HepG2 (cell line): ENCODE data around the gene PPEF2. TPM values are rescaled to one million over a fixed set of nuclear protein-coding genes. Genes with fewer than 3 reads are reported as not detected.

Experiments
- ATAC-seq: fragments of 200-7000 bp; cut with Tn5 transposase; 3 replicates; pipeline ENCODE4 v1.9.1; 2020; ENCODE audit warnings: mild to moderate bottlenecking, moderate library complexity
- BruUV-seq: library from RNA; stranded (reverse); fragments of 400-500 nt; replicated peaks from 2 replicates; lab custom pipeline; 2021; lab: Mats Ljungman, UMichigan
- CTCF ChIA-PET: fragments of 300-600 bp; formaldehyde crosslinking; extraction: SDS; loops from one replicate; lab custom pipeline; 2021; ENCODE audit warnings: low total read pairs, inconsistent platforms, low intra/inter-chr PET ratio; lab: Yijun Ruan, JAX
- POLR2A ChIA-PET: fragments of 350-600 bp; sonication (Branson Sonifier 250); formaldehyde crosslinking; loops from one replicate; lab custom pipeline; 2020; ENCODE audit warnings: antibody characterized with exemption, inconsistent platforms; lab: Yijun Ruan, JAX
- DNase-seq: peaks from one replicate; pipeline ENCODE4 v3.0.0-alpha.2; 2015; ENCODE audit warnings: low spot score
- FAIRE-seq: peaks from 3 replicates; lab custom pipeline; 2011; peaks lifted over from hg19 to GRCh38; lab: Jason Lieb, UNC
- H2AFZ ChIP-seq: one replicate; pipeline ENCODE4 v1.6.1; 2011; ENCODE audit warnings: low read length, inconsistent platforms
- H3K27ac ChIP-seq: fragments of 300-600 bp; 3 replicates; pipeline ENCODE4 v1.8.0; 2011; ENCODE audit warnings: mixed run types, mild to moderate bottlenecking, mixed read lengths, low read length, inconsistent platforms; ENCODE audit not compliant: insufficient read depth; ENCODE audit errors: extremely low read length
- H3K27me3 ChIP-seq, 2 experiments: fragments of 200-600 bp in 1 of 2; 2 replicates in 1 of 2; 3 replicates in 1 of 2; pipeline versions ENCODE4 v1.6.0 to v1.8.0; 2011; ENCODE audit warnings: low read length in 2 of 2, mild to moderate bottlenecking in 2 of 2, moderate library complexity in 2 of 2, inconsistent platforms in 1 of 2; ENCODE audit not compliant: insufficient read depth in 2 of 2, control insufficient read depth in 1 of 2
- H3K36me3 ChIP-seq, 2 experiments: fragments of 200-600 bp in 1 of 2; replicated peaks in 1 of 2; 2 replicates in 1 of 2; 3 replicates in 1 of 2; pipeline versions ENCODE4 v1.5.1 to v1.8.0; 2011; ENCODE audit warnings: low read length in 2 of 2, inconsistent platforms in 1 of 2; ENCODE audit not compliant: insufficient read depth in 2 of 2, control insufficient read depth in 1 of 2
- H3K4me1 ChIP-seq: 2 replicates; pipeline ENCODE4 v1.5.1; 2012; ENCODE audit warnings: low read length, inconsistent platforms; ENCODE audit not compliant: insufficient read depth
- H3K4me2 ChIP-seq: 2 replicates; pipeline ENCODE4 v1.6.0; 2011; ENCODE audit warnings: low read depth, low read length, inconsistent platforms
- H3K4me3 ChIP-seq, 3 experiments: fragments of 200-600 bp in 1 of 3; sonication (generic), shearing (Covaris generic) in 1 of 3; replicated peaks in 1 of 3; 2 replicates each; pipeline ENCODE4 v1.5.1; 2011 to 2016; ENCODE audit warnings: low read length in 3 of 3, inconsistent platforms in 2 of 3, low read depth in 2 of 3, mild to moderate bottlenecking in 2 of 3, control low read depth in 1 of 3, mixed read lengths in 1 of 3; ENCODE audit not compliant: insufficient read depth in 1 of 3
- H3K79me2 ChIP-seq: one replicate; pipeline ENCODE4 v1.6.1; 2011; ENCODE audit warnings: low read length, inconsistent platforms; ENCODE audit not compliant: insufficient read depth
- H3K9ac ChIP-seq: 2 replicates; pipeline ENCODE4 v1.6.0; 2011; ENCODE audit warnings: mild to moderate bottlenecking, low read depth, low read length, inconsistent platforms; ENCODE audit not compliant: insufficient read depth
- H3K9me3 ChIP-seq: 2 replicates; pipeline ENCODE4 v1.5.1; 2012; ENCODE audit warnings: mild to moderate bottlenecking, low read length
- H4K20me1 ChIP-seq: 2 replicates; pipeline ENCODE4 v1.6.0; 2011; ENCODE audit warnings: inconsistent platforms, mild to moderate bottlenecking, low read length, moderate library complexity; ENCODE audit not compliant: insufficient read depth
- CHCHD3 ChIP-seq: sonication (generic); formaldehyde crosslinking; IDR thresholded peaks from 2 replicates; pipeline ENCODE4 v1.8.0; 2022; ENCODE audit warnings: mild to moderate bottlenecking, missing genetic modification reagents, moderate library complexity
- GPN1 ChIP-seq: sonication (generic); formaldehyde crosslinking; IDR thresholded peaks from 2 replicates; pipeline ENCODE4 v1.5.1; 2020; ENCODE audit warnings: missing genetic modification reagents, borderline replicate concordance
- PCBP1 ChIP-seq: fragments of 200-400 bp; formaldehyde crosslinking; IDR thresholded peaks from 2 replicates; pipeline ENCODE4 v1.6.1; 2017; ENCODE audit warnings: mild to moderate bottlenecking, low read depth, low read length, borderline replicate concordance
- ZBTB21 ChIP-seq: sonication (generic); formaldehyde crosslinking; IDR thresholded peaks from 2 replicates; pipeline ENCODE4 v1.4.0; 2020; ENCODE audit warnings: missing genetic modification reagents
- ZFP36L1 ChIP-seq: sonication (generic); formaldehyde crosslinking; IDR thresholded peaks from 2 replicates; pipeline ENCODE4 v1.8.0; 2022; ENCODE audit warnings: mild to moderate bottlenecking, missing genetic modification reagents, moderate library complexity
- ZKSCAN8 ChIP-seq: IDR thresholded peaks from 2 replicates; pipeline ENCODE4 v1.6.1; 2016; ENCODE audit warnings: borderline replicate concordance, missing genetic modification reagents, missing compliant biosample characterization
- ZNF720 ChIP-seq: sonication (generic); formaldehyde crosslinking; IDR thresholded peaks from 2 replicates; pipeline ENCODE4 v1.4.0; 2020; ENCODE audit warnings: missing genetic modification reagents
- ZNF772 ChIP-seq: sonication (generic); formaldehyde crosslinking; IDR thresholded peaks from 2 replicates; pipeline ENCODE4 v1.5.0; 2020; ENCODE audit warnings: mild to moderate bottlenecking, missing genetic modification reagents
- WGBS: methylation state at CpG from one replicate; pipeline ENCODE4 v1.1.6; 2017; ENCODE audit warnings: low lambda C conversion rate; 5-methylcytosine and 5-hydroxymethylcytosine counted together
- in situ Hi-C: cut with HindIII; loops from 2 replicates; pipeline ENCODE4 v1.10.0; 2017; ENCODE audit warnings: low pct_unique_long_range_greater_than_20kb; ENCODE audit not compliant: extremely low pct_ligation_motif_present
- intact Hi-C: fragments of 100-400 bp; cut with micrococcal nuclease; formaldehyde crosslinking; loops from one replicate; pipeline ENCODE4 v1.10.0; 2022; ENCODE audit not compliant: unreplicated experiment
- polyA plus RNA-seq, 8 experiments: library from polyadenylated mRNA; depleted of rRNA in 3 of 8; stranded (reverse) in 7 of 8; unstranded in 1 of 8; fragments of >200 nt; fragmentation: Illumina TruSeq in 4 of 8; extraction: Trizol in 4 of 8; gene quantifications; 2 replicates each; pipeline versions ENCODE4 v1.2.1 to v1.2.3, GENCODE V29; 2011 to 2016; ENCODE audit warnings: low read depth in 4 of 8, missing spikeins in 1 of 8, mixed read lengths in 1 of 8; ENCODE audit not compliant: insufficient read depth in 1 of 8
- total RNA-seq, 5 experiments: library from RNA; depleted of rRNA; stranded (reverse); fragments of >200 nt; fragmentation: Illumina TruSeq; extraction: Trizol; gene quantifications; 2 replicates each; pipeline ENCODE4 v1.2.3, GENCODE V29; 2016; ENCODE audit warnings: low read depth in 1 of 5
- TF ChIP-seq, protein P1 (sequence below): IDR thresholded peaks from 2 replicates; pipeline ENCODE4 v1.6.1; 2012; ENCODE audit warnings: low read length, improper control_type of control experiment
- TF ChIP-seq, protein P2 (sequence below): sonication (generic); formaldehyde crosslinking; IDR thresholded peaks from 2 replicates; pipeline ENCODE4 v1.4.0; 2020; ENCODE audit warnings: missing genetic modification reagents, borderline replicate concordance
- TF ChIP-seq, protein P3 (sequence below): sonication (generic); formaldehyde crosslinking; IDR thresholded peaks from 2 replicates; pipeline ENCODE4 v1.4.0; 2020; ENCODE audit warnings: missing genetic modification reagents
- TF ChIP-seq, protein P4 (sequence below): sonication (generic); formaldehyde crosslinking; IDR thresholded peaks from 2 replicates; pipeline ENCODE4 v1.5.0; 2020; ENCODE audit warnings: missing genetic modification reagents, mild to moderate bottlenecking, borderline replicate concordance

PPEF2 gene
- total and polyA plus RNA-seq, 2 of the 13 experiments (the other 11 are each of a cell fraction or from before 2014, with no cell fraction given), result 0.01 TPM; not detected in 1

DNA sequence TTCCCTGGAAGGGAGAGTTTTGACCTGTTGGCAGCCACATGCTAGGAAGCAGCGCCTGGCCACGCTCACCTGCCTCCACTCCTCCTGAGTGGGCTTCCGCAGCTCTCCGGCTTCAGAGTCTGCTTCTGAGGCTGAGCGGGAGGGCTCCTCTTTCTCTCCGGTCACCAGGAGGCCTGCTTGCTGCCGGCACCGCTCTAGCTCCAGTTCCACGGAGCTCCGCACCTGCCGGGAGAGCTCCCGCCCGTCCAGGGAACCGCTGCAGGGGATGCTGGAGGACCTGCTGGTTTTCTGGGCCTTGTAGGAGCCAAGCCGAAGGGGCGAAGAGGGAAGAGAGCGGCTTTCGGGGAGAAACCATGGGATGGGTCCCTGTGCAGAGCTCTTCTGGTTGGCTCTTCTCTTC is 26.0 kb downstream of the PPEF2 start:
- CTCF ChIA-PET, result no interaction called here
- Histone ChIP-seq H3K27me3 (peaks cover 0 to 7% of the 10 kb centered on the region in 2 experiments; a peak in 3 of 5 replicates), H3K4me3 (no peak overlapping the region), H3K27ac (no peak overlapping the region), H3K9me3 (no peaks in the 10 kb centered on the region), H3K4me2 (no peak overlapping the region), H3K4me1 (no peaks in the 10 kb centered on the region), H3K79me2 (no peaks in the 10 kb centered on the region), H4K20me1 (no peaks in the 10 kb centered on the region), H2AFZ (no peak overlapping the region), H3K36me3 (no peaks in the 10 kb centered on the region), H3K9ac (no peak overlapping the region)
- POLR2A ChIA-PET, result no interaction called here
- in situ Hi-C loops (no loop called here), intact Hi-C loops (no loop called here)
- BruUV-seq, result no TSS peak
- WGBS, result 76% methylated on average over 15 of the region's 18 CpGs
- no peak for ATAC-seq
- FAIRE-seq, result no peak
- DNase-seq, result no peak
- TF ChIP-seq, protein P1, sequence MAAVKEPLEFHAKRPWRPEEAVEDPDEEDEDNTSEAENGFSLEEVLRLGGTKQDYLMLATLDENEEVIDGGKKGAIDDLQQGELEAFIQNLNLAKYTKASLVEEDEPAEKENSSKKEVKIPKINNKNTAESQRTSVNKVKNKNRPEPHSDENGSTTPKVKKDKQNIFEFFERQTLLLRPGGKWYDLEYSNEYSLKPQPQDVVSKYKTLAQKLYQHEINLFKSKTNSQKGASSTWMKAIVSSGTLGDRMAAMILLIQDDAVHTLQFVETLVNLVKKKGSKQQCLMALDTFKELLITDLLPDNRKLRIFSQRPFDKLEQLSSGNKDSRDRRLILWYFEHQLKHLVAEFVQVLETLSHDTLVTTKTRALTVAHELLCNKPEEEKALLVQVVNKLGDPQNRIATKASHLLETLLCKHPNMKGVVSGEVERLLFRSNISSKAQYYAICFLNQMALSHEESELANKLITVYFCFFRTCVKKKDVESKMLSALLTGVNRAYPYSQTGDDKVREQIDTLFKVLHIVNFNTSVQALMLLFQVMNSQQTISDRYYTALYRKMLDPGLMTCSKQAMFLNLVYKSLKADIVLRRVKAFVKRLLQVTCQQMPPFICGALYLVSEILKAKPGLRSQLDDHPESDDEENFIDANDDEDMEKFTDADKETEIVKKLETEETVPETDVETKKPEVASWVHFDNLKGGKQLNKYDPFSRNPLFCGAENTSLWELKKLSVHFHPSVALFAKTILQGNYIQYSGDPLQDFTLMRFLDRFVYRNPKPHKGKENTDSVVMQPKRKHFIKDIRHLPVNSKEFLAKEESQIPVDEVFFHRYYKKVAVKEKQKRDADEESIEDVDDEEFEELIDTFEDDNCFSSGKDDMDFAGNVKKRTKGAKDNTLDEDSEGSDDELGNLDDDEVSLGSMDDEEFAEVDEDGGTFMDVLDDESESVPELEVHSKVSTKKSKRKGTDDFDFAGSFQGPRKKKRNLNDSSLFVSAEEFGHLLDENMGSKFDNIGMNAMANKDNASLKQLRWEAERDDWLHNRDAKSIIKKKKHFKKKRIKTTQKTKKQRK, result no peak
- TF ChIP-seq, protein P2, sequence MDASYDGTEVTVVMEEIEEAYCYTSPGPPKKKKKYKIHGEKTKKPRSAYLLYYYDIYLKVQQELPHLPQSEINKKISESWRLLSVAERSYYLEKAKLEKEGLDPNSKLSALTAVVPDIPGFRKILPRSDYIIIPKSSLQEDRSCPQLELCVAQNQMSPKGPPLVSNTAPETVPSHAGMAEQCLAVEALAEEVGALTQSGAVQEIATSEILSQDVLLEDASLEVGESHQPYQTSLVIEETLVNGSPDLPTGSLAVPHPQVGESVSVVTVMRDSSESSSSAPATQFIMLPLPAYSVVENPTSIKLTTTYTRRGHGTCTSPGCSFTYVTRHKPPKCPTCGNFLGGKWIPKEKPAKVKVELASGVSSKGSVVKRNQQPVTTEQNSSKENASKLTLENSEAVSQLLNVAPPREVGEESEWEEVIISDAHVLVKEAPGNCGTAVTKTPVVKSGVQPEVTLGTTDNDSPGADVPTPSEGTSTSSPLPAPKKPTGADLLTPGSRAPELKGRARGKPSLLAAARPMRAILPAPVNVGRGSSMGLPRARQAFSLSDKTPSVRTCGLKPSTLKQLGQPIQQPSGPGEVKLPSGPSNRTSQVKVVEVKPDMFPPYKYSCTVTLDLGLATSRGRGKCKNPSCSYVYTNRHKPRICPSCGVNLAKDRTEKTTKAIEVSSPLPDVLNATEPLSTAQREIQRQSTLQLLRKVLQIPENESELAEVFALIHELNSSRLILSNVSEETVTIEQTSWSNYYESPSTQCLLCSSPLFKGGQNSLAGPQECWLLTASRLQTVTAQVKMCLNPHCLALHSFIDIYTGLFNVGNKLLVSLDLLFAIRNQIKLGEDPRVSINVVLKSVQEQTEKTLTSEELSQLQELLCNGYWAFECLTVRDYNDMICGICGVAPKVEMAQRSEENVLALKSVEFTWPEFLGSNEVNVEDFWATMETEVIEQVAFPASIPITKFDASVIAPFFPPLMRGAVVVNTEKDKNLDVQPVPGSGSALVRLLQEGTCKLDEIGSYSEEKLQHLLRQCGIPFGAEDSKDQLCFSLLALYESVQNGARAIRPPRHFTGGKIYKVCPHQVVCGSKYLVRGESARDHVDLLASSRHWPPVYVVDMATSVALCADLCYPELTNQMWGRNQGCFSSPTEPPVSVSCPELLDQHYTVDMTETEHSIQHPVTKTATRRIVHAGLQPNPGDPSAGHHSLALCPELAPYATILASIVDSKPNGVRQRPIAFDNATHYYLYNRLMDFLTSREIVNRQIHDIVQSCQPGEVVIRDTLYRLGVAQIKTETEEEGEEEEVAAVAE (CRISPR knock-in tag), result no peak
- TF ChIP-seq, protein P3, sequence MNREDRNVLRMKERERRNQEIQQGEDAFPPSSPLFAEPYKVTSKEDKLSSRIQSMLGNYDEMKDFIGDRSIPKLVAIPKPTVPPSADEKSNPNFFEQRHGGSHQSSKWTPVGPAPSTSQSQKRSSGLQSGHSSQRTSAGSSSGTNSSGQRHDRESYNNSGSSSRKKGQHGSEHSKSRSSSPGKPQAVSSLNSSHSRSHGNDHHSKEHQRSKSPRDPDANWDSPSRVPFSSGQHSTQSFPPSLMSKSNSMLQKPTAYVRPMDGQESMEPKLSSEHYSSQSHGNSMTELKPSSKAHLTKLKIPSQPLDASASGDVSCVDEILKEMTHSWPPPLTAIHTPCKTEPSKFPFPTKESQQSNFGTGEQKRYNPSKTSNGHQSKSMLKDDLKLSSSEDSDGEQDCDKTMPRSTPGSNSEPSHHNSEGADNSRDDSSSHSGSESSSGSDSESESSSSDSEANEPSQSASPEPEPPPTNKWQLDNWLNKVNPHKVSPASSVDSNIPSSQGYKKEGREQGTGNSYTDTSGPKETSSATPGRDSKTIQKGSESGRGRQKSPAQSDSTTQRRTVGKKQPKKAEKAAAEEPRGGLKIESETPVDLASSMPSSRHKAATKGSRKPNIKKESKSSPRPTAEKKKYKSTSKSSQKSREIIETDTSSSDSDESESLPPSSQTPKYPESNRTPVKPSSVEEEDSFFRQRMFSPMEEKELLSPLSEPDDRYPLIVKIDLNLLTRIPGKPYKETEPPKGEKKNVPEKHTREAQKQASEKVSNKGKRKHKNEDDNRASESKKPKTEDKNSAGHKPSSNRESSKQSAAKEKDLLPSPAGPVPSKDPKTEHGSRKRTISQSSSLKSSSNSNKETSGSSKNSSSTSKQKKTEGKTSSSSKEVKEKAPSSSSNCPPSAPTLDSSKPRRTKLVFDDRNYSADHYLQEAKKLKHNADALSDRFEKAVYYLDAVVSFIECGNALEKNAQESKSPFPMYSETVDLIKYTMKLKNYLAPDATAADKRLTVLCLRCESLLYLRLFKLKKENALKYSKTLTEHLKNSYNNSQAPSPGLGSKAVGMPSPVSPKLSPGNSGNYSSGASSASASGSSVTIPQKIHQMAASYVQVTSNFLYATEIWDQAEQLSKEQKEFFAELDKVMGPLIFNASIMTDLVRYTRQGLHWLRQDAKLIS (CRISPR knock-in tag), result no peak
- TF ChIP-seq ZNF772 (CRISPR knock-in tag), result no peak
- no peak for TF ChIP-seq PCBP1
- TF ChIP-seq, protein P4, sequence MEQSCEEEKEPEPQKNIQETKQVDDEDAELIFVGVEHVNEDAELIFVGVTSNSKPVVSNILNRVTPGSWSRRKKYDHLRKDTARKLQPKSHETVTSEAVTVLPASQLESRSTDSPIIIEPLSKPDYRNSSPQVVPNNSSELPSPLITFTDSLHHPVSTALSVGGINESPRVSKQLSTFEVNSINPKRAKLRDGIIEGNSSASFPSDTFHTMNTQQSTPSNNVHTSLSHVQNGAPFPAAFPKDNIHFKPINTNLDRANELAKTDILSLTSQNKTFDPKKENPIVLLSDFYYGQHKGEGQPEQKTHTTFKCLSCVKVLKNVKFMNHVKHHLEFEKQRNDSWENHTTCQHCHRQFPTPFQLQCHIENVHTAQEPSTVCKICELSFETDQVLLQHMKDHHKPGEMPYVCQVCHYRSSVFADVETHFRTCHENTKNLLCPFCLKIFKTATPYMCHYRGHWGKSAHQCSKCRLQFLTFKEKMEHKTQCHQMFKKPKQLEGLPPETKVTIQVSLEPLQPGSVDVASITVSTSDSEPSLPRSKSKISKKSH, result no peak
- no peak for TF ChIP-seq ZFP36L1 (CRISPR knock-in tag)
- no peak for TF ChIP-seq CHCHD3 (CRISPR knock-in tag)
- no peak for TF ChIP-seq ZBTB21 (CRISPR knock-in tag)
- TF ChIP-seq ZNF720 (CRISPR knock-in tag), result no peak
- no peak for TF ChIP-seq ZKSCAN8 (CRISPR knock-in tag)
- TF ChIP-seq GPN1 (CRISPR knock-in tag), result no peak
